Measurements from ENCODE around the gene RPL14.
"Not testable (repeated sequence)": the region's sequence is repeated elsewhere in the genome, so short reads cannot be mapped to it uniquely, and the experiment has no call there.

The RPL14 gene

DNA sequence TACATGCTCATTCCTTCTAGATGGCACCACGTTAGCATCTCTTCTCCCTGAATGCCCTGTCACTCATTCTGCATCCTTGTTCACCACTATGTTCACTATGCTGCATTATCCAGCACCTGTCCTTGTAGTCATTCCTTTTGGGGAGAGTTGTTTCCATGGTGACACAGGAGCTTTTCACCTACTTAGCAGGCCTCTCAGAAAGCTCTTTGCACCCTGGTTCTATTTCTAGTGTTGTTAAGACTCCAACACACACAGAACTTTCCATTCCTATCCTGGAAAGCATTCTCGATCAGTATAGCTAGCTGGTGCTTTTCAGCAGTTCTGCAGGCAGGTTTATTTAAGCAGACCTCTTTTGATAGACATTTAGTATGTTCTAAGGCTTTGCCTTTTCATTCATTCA is 6.7 kb upstream of the RPL14 start:
- Histone ChIP-seq H3K27ac (ENCODE audit: insufficient read depth, low read depth, low read length, poor library complexity, severe bottlenecking) (no peak overlapping the region), H3K27me3 (ENCODE audit: control insufficient read depth, insufficient read depth, low read length, poor library complexity, severe bottlenecking) (no peaks in the 10 kb centered on the region), H3K36me3 (ENCODE audit: control insufficient read depth, insufficient read depth, low read length) (no peaks in the 10 kb centered on the region), H3K4me3 (ENCODE audit: insufficient read depth, low read depth, low read length) (no peak overlapping the region), H3K4me1 (ENCODE audit: control insufficient read depth, insufficient read depth, low read length) (peaks cover 12% of the 10 kb centered on the region), H3K9me3 (ENCODE audit: control insufficient read depth, low read length) (no peaks in the 10 kb centered on the region)
- WGBS, 2 experiments: 88 to 91% methylated on average over 2 of the region's 2 CpGs

DNA sequence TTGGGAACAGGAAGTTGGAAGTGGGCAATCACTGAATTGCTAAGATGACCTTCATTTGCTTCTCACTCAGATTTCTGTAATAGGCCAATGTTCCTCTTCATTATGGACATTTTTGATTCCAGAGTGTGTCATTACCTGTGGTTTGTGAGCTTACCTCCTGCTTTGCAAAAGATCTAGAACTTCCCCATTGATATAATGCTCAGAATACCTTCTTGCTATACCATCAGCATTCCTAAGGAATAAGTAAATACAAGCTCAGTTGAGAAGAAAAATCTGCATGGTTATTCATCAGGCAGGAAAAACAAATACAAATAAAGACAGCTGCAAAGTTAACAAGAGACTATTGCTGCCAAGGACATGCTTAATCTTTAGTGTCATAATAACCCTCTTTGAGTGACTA is 5.6 kb upstream of the RPL14 start:
- no peak overlapping the region for H3K4me3 ChIP-seq (ENCODE audit: insufficient read depth, low read depth, low read length)
- no peak overlapping the region for H3K27ac ChIP-seq (ENCODE audit: insufficient read depth, low read depth, low read length, poor library complexity, severe bottlenecking)

GRCh38 chr3:40452057-40452456 is 5.1 kb upstream of the RPL14 start:
- no peak overlapping the region for H3K27ac ChIP-seq (ENCODE audit: insufficient read depth, low read depth, low read length, poor library complexity, severe bottlenecking)
- H3K27me3 ChIP-seq (ENCODE audit: control insufficient read depth, insufficient read depth, low read length, poor library complexity, severe bottlenecking): no peaks in the 10 kb centered on the region
- no peaks in the 10 kb centered on the region for H3K9me3 ChIP-seq (ENCODE audit: control insufficient read depth, low read length)
- peaks cover 12% of the 10 kb centered on the region for H3K4me1 ChIP-seq (ENCODE audit: control insufficient read depth, insufficient read depth, low read length)
- H3K4me3 ChIP-seq (ENCODE audit: insufficient read depth, low read depth, low read length): peak overlapping the region; percentile 82
- no peaks in the 10 kb centered on the region for H3K36me3 ChIP-seq (ENCODE audit: control insufficient read depth, insufficient read depth, low read length)
- 97 to 100% methylated on average over 1 of the region's 1 CpG for WGBS, 2 experiments

More for the DNA sequence above, 5.6 kb upstream of the RPL14 start:
- no peaks in the 10 kb centered on the region for H3K27me3 ChIP-seq (ENCODE audit: control insufficient read depth, insufficient read depth, low read length, poor library complexity, severe bottlenecking)
- no peaks in the 10 kb centered on the region for H3K9me3 ChIP-seq (ENCODE audit: control insufficient read depth, low read length)
- no peaks in the 10 kb centered on the region for H3K36me3 ChIP-seq (ENCODE audit: control insufficient read depth, insufficient read depth, low read length)
- H3K4me1 ChIP-seq (ENCODE audit: control insufficient read depth, insufficient read depth, low read length): peaks cover 12% of the 10 kb centered on the region

DNA sequence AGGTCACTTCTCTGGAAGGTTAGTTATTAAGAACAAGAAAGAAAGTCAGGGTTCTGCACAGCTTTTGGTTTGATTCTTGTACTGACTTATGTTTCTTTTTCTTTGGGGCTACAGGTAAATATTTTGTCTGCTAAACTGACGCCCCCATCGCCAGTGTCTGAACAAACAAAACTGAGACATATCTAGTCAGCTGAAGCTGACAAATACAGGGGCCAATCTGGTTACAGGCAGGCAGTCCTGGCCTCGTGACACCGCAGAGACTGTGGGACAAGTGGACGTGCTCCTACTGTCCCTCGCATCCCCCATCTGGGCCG is 4.6 kb upstream of the RPL14 start:
- Histone ChIP-seq H3K4me3 (ENCODE audit: insufficient read depth, low read depth, low read length) (peak overlapping the region; percentile 82), H3K9me3 (ENCODE audit: control insufficient read depth, low read length) (no peaks in the 10 kb centered on the region), H3K4me1 (ENCODE audit: control insufficient read depth, insufficient read depth, low read length) (peaks cover 12% of the 10 kb centered on the region), H3K27me3 (ENCODE audit: control insufficient read depth, insufficient read depth, low read length, poor library complexity, severe bottlenecking) (no peaks in the 10 kb centered on the region), H3K36me3 (ENCODE audit: control insufficient read depth, insufficient read depth, low read length) (no peaks in the 10 kb centered on the region), H3K27ac (ENCODE audit: insufficient read depth, low read depth, low read length, poor library complexity, severe bottlenecking) (peak overlapping the region; percentile 90)
- 11 to 17% methylated on average over 7 of the region's 7 CpGs for WGBS, 2 experiments

GRCh38 chr3:40452876-40453730 is 4.0 kb upstream of the RPL14 start:
- WGBS, 2 experiments: 1% methylated on average over 41 of the region's 41 CpGs
- Histone ChIP-seq H3K27ac (ENCODE audit: insufficient read depth, low read depth, low read length, poor library complexity, severe bottlenecking) (peak overlapping the region; percentile 90), H3K9me3 (ENCODE audit: control insufficient read depth, low read length) (no peaks in the 10 kb centered on the region), H3K36me3 (ENCODE audit: control insufficient read depth, insufficient read depth, low read length) (no peaks in the 10 kb centered on the region), H3K27me3 (ENCODE audit: control insufficient read depth, insufficient read depth, low read length, poor library complexity, severe bottlenecking) (no peaks in the 10 kb centered on the region), H3K4me3 (ENCODE audit: insufficient read depth, low read depth, low read length) (peak overlapping the region; percentile 82), H3K4me1 (ENCODE audit: control insufficient read depth, insufficient read depth, low read length) (peaks cover 14% of the 10 kb centered on the region)

- Histone ChIP-seq H3K27ac (ENCODE audit: insufficient read depth, low read depth, low read length, poor library complexity, severe bottlenecking) (no peak overlapping the region), H3K4me1 (ENCODE audit: control insufficient read depth, insufficient read depth, low read length) (peaks cover 20% of the 10 kb centered on the region), H3K27me3 (ENCODE audit: control insufficient read depth, insufficient read depth, low read length, poor library complexity, severe bottlenecking) (no peaks in the 10 kb centered on the region), H3K36me3 (ENCODE audit: control insufficient read depth, insufficient read depth, low read length) (no peaks in the 10 kb centered on the region), H3K9me3 (ENCODE audit: control insufficient read depth, low read length) (no peaks in the 10 kb centered on the region), H3K4me3 (ENCODE audit: insufficient read depth, low read depth, low read length) (peak overlapping the region; percentile 82)
- 55 to 57% methylated on average over 6 of the region's 6 CpGs for WGBS, 2 experiments
Observed at GRCh38 chr3:40453933-40454332, 3.2 kb upstream of the RPL14 start.

GRCh38 chr3:40455328-40455727 is 1.8 kb upstream of the RPL14 start:
- Histone ChIP-seq H3K4me1 (ENCODE audit: control insufficient read depth, insufficient read depth, low read length) (peaks cover 20% of the 10 kb centered on the region), H3K27me3 (ENCODE audit: control insufficient read depth, insufficient read depth, low read length, poor library complexity, severe bottlenecking) (no peaks in the 10 kb centered on the region), H3K9me3 (ENCODE audit: control insufficient read depth, low read length) (no peaks in the 10 kb centered on the region), H3K4me3 (ENCODE audit: insufficient read depth, low read depth, low read length) (no peak overlapping the region), H3K27ac (ENCODE audit: insufficient read depth, low read depth, low read length, poor library complexity, severe bottlenecking) (no peak overlapping the region), H3K36me3 (ENCODE audit: control insufficient read depth, insufficient read depth, low read length) (peaks cover 7% of the 10 kb centered on the region)
- WGBS, 2 experiments: 87 to 90% methylated on average over 4 of the region's 4 CpGs

DNA sequence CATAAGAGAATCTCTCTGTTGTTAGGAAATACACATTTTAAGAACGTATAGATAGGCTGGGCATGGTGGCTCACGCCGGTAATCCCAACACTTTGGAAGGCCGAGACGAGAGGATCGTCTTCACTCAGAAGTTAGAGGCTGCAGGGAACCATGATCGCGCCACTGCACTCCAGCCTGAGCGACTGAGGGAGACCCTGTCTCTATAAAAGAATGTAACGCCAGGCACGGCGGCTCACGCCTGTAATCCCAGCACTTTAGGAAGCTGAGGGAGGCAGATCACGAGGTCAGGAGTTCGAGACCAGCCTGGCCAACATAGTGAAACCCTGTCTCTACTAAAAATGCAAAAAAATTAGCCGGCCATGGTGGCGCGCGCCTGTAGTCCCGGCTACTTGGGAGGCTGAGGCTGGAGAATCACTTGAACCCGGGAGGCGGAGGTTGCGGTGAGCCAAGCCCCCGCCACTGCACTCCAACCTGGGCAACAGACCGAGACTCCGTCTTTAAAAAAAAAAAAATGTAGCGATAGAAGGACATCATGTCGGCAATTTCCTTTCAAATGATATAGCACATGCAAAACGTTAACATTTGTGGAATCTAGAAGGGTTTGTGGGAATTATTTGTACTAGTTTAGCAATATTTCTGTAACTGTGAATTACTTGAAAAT is 730 bp upstream of the RPL14 start:
- WGBS, 2 experiments: 70 to 71% methylated on average over 29 of the region's 29 CpGs
- Histone ChIP-seq H3K36me3 (ENCODE audit: control insufficient read depth, insufficient read depth, low read length) (peaks cover 18% of the 10 kb centered on the region), H3K4me3 (ENCODE audit: insufficient read depth, low read depth, low read length) (peak overlapping the region; percentile 90), H3K27ac (ENCODE audit: insufficient read depth, low read depth, low read length, poor library complexity, severe bottlenecking) (no peak overlapping the region), H3K9me3 (ENCODE audit: control insufficient read depth, low read length) (no peaks in the 10 kb centered on the region), H3K4me1 (ENCODE audit: control insufficient read depth, insufficient read depth, low read length) (peaks cover 20% of the 10 kb centered on the region), H3K27me3 (ENCODE audit: control insufficient read depth, insufficient read depth, low read length, poor library complexity, severe bottlenecking) (no peaks in the 10 kb centered on the region)

- 93 to 97% methylated on average over 4 of the region's 4 CpGs for WGBS, 2 experiments
- no peaks in the 10 kb centered on the region for H3K27me3 ChIP-seq (ENCODE audit: control insufficient read depth, insufficient read depth, low read length, poor library complexity, severe bottlenecking)
- H3K9me3 ChIP-seq (ENCODE audit: control insufficient read depth, low read length): no peaks in the 10 kb centered on the region
- peaks cover 28% of the 10 kb centered on the region for H3K36me3 ChIP-seq (ENCODE audit: control insufficient read depth, insufficient read depth, low read length)
- H3K4me1 ChIP-seq (ENCODE audit: control insufficient read depth, insufficient read depth, low read length): peaks cover 12% of the 10 kb centered on the region
- no peak overlapping the region for H3K27ac ChIP-seq (ENCODE audit: insufficient read depth, low read depth, low read length, poor library complexity, severe bottlenecking)
- peak overlapping the region; percentile 90 for H3K4me3 ChIP-seq (ENCODE audit: insufficient read depth, low read depth, low read length)
Observed at GRCh38 chr3:40458473-40458872, 1.3 kb downstream of the RPL14 start.

GRCh38 chr3:40460481-40460880 is 3.3 kb downstream of the RPL14 start:
- not testable (repeated sequence) for H3K4me1 ChIP-seq (ENCODE audit: control insufficient read depth, insufficient read depth, low read length); H3K27me3 ChIP-seq (ENCODE audit: control insufficient read depth, insufficient read depth, low read length, poor library complexity, severe bottlenecking); H3K9me3 ChIP-seq (ENCODE audit: control insufficient read depth, low read length); H3K27ac ChIP-seq (ENCODE audit: insufficient read depth, low read depth, low read length, poor library complexity, severe bottlenecking); H3K4me3 ChIP-seq (ENCODE audit: insufficient read depth, low read depth, low read length)
- WGBS, 2 experiments: 95 to 96% methylated on average over 5 to 6 of the region's 6 CpGs
- H3K36me3 ChIP-seq (ENCODE audit: control insufficient read depth, insufficient read depth, low read length): peaks cover 36% of the 10 kb centered on the region

Measured in ectodermal cell (in vitro differentiated cells).